HG03095 (cell line): ENCODE measurements around the gene EML1.
A peak's percentile ranks its signal among the peaks of the same experiment; 100 is the strongest.

ENCODE experiments used
- ATAC-seq: cut with Tn5 transposase; IDR thresholded peaks from one replicate; pipeline ENCODE4 v1.9.1; 2021; ENCODE audit warnings: moderate library complexity; ENCODE audit not compliant: unreplicated experiment

The EML1 gene, protein sequence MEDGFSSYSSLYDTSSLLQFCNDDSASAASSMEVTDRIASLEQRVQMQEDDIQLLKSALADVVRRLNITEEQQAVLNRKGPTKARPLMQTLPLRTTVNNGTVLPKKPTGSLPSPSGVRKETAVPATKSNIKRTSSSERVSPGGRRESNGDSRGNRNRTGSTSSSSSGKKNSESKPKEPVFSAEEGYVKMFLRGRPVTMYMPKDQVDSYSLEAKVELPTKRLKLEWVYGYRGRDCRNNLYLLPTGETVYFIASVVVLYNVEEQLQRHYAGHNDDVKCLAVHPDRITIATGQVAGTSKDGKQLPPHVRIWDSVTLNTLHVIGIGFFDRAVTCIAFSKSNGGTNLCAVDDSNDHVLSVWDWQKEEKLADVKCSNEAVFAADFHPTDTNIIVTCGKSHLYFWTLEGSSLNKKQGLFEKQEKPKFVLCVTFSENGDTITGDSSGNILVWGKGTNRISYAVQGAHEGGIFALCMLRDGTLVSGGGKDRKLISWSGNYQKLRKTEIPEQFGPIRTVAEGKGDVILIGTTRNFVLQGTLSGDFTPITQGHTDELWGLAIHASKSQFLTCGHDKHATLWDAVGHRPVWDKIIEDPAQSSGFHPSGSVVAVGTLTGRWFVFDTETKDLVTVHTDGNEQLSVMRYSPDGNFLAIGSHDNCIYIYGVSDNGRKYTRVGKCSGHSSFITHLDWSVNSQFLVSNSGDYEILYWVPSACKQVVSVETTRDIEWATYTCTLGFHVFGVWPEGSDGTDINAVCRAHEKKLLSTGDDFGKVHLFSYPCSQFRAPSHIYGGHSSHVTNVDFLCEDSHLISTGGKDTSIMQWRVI

DNA sequence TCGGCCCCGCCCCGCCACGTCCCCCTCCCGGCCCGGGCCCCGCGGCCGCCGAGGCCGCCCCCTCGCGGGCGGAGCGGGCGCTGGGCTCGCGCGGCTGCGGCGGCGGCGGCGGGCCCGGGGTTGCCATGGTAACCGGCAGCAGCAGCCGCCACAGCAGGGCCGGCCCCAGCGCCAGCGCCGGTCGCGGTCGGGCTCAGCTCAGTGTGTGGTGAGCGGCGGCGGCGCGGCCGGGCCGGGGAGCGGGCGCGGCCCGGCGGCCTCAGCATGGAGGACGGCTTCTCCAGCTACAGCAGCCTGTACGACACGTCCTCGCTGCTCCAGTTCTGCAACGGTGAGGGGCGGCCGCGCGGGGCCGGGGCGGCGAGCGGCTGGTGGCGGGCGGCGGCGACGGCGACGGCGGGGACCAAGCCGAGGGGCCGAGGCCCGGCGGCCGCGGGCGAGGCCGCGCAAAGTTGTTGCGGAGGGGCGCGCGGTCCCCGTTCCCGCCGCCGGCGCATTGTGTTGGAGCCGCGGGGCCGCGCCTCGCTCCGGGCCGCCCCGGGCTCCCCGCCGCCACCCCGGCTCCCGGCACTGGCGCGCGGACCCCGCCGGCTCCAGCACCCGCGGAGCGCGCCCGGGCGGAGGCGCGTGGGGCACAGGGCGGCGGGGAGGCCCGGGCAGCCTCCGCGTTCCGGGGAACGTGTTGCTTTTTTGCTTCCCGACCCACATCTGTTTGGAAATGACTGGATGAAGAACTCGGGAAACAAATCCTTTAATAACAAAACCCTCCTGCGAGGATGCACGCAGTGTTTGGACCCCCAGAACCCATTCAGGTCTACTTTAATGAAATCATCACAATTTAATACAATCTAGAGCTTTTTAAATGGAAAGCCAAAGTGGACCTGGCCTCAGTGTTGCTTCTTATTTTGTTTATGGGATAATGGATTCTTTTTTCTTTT lies at the start of gene EML1:
TSS of gene EML1 (plus strand) at position 201 of the 938 bp plus-strand sequence. CDS start at position 265, 64 bp downstream.
- peak; percentile 93 for ATAC-seq

DNA sequence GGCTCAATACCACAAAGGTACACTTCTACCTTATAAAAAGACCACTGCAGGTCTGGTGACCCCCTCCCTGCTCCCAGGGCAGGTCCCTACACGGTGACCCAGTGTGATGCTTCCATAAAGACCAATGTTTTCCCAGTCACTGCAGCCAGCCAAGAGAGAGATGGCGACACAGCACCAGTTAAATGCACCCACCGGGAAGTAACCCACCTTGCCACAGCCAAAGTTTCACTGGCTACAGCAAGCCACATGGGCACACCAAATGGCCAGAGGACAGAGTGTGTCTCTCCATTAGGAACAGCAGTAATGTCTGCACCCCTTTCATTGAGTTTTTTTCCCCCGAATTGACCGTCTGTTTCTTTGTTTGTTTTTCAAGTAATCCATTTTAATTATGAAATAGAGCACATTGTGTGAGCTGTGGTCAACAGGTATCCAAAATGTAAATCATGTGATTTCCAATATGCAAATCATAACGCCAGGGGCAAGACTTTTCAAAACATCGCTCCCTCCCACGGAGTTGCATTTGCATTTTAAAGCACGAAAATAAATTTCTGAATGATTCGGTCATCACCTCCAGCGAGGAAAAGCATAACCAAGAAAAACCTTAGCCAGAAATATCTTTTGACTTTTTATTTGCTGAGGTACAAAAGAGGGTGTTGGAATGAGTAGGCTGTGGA lies 48.9 kb upstream of the EML1 start:
- ATAC-seq = no peak

DNA sequence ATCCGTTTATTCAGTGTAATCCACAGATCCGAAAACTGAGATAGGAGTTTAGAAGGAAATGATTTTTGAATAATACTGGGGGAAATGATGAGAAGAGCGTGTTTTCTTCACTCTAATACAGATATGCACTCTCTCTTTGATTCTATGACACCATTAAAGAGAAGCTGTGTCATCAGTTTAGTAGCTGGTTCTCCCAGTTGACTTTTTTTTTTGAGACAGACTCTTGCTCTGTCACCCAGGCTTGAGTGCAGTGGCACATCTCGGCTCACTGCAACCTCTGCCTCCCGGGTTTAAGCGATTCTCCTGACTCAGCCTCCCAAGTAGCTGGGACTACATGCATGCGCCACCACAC lies 48.4 kb upstream of the EML1 start:
- no peak for ATAC-seq

DNA sequence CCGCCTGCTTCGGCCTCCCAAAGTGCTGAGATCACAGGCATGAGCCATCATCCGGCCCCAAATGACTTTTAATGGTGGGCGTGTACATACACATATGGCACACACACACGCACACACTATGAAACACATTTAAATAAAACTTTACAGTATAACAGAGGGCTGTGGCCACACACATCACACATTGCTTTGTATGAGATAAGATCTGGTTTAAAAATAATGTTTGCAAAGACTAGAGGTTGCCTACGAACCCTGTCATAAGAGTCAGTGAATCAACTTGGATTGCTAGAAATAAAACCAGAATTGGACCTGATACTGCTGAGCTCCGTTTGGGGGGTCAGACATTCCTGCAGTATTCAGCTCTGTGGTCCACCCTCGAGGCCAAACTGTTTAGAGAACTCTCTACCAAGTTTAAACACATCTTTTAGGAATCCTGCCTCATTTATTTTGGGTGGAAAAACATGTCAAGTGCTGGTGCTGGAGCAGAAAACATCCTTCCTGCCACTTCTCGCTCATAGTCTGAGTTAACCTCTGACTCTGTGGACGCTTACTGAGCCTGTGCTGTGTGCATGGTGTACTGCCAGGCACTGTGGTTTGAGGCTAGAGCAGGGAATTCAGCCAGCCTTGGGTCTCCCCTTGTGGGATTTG lies 47.8 kb upstream of the EML1 start:
- ATAC-seq = no peak

DNA sequence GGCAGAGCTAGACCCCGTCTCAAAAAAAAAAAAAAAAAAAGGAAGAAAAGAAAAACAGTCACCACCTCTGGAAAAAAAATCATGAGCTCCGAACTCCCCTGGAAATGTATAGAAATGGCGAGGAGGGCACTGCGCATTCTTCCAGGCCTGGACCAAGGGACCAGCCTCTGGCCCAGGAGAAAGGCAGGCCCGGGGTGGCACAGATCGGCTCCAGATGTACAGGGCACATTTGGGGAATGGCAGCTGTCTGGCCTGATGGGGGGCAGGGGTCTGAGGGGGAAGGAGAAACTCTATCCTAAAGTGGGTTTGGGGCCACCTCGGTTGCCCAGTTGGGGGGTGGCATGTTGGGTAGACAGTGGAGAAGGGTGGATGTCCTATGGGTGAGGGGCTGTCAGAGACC lies 46.0 kb upstream of the EML1 start:
- ATAC-seq = no peak

DNA sequence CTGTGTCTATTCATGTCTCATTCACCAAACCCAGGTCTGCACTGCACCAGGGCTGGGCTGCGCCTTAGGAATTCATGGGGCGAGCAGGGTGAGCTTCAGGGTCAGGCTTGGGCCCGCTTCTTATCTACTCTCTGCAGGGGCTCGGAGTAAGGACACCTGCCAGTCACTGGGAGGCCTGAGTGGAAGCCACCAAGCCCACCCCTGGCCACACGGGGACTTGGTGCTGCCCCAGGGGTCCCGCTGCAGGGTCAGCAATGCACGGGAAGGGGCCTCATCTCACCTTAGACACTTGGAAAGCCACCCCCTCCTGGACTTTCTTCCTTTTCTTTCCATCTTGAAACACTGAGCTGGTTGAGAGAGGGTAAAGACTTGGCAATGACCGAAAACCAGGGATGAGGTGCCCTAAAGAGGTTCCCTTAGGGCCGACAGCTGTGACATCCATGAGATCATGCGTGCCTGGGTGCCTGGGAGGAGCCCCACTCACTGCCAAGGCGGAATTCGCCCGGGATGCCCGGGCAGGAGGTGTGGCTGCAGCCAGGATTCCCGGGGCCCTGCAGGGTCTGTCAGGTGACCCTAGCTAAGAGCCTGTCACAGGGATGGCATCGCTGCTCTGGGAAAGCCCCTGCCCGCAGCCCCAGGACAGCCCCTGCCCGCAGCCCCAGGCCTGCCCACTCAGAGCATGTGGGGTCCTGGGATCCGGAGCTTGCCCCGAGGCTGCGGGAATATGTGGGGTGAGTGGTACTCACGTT lies 45.5 kb upstream of the EML1 start:
- no peak for ATAC-seq

DNA sequence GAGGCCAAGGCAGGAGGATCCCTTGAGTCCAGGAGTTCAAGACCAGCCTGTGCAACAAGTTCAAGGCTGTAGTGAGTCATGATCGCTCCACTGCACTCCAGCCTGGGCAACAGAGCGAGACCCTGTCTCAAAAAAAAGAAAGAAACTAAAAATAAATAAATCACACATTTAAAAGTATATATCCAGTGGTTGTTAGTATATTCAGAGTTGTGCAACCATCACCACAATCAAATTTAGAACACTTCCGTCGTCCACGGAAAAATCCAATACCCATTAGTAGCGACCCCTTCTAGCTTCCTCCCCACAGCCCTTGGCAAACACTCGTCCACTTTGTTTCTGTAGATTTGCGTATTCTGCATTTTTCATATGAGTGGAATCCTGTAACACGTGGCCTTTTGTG lies 44.7 kb upstream of the EML1 start:
- no peak for ATAC-seq

DNA sequence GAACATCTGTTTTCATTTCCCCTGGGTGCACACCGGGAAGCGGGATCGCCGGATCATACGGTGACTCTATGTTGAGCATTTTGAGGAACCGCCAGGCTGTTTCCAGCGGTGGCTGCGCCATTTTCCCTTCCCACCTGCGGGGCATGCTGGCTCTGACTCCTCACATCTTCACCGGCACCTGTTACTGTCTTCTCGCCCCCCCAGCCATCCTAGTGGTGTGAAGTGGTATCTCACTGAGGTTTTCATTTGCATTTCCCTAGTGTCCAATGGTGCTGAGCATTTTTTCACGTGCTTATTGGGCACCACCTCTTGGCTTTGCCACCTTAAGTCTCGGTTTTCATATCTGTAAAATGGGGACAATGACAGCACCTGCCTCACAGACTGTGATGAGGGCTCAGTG lies 44.1 kb upstream of the EML1 start:
- ATAC-seq = no peak

DNA sequence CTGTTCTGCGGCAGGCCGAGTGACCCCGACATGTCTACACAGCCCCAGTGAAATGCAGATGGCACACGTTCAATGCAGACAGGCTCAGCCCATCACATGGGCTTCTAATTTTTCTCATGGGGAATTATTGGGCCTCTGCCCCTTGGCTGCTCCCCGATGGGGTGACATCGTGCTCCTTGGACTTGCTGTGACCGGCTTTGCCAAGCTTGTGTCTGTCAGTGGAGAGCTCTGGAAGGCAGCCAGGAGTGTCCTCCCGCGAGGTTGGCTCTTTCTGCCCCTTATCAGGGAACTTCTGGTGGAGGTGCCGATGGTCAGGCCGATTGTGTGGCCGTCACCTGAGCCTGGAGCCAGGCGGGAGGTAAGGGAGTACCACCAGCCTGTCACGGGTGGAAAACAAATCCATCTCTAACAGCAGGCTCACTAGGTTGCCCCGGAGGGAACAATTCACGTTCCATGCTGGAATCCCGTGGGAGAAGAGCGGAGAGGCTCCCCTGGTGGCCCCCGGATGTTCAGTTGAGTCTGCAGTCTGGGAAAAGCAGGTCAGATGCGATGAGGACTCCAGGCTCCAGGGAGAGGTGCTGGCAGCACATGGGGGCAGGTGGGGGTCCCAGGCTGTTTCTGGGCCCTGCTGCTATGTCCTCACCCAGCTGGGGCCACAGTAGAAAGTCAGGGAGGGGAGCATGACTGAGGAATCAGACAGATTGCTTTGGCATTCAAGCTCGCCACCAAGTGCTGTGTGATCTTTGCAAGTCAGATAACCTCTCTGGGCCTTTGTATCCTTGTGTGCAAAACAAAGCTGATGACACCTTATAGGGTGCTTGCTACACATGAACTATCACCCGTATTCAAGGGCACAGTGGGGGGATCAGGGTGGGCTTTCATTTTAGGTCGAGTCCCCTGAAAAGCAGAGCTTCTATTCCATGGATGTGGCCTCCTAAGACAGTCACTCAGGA lies 43.2 kb upstream of the EML1 start:
- no peak for ATAC-seq

DNA sequence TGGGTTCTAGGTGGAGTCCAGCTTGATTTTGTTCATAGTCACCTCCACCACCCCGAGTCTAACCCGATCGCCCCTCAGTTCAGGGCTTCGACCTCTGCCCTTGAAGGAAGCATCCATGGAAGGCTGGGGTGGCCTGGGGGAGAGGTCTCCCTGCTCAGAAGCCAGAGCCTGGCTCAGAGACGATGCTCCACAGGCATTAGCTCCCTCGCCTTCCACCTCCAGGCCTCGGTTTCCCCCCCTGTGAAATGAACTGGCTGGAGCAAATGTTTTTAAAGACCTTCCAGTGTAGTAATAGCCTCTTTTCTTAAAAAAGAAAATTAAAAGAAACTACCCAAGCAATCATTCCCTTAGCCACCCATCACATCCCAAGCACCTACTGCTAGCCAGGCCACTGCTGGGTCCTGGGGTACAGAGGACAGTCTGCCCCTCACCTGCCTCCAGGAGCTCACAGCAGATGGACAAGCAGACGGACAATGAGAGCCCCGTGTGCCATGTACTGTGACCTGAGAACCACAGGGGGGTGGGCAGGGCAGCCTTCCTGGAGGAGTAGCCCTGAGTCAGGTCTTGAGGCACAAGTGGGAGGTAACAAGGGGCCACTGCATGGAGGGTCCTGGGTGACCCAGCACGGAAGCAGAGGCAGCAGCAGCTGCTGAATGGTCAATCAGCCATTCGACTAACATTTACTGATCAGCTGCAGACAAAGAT lies 42.3 kb upstream of the EML1 start:
- no peak for ATAC-seq

DNA sequence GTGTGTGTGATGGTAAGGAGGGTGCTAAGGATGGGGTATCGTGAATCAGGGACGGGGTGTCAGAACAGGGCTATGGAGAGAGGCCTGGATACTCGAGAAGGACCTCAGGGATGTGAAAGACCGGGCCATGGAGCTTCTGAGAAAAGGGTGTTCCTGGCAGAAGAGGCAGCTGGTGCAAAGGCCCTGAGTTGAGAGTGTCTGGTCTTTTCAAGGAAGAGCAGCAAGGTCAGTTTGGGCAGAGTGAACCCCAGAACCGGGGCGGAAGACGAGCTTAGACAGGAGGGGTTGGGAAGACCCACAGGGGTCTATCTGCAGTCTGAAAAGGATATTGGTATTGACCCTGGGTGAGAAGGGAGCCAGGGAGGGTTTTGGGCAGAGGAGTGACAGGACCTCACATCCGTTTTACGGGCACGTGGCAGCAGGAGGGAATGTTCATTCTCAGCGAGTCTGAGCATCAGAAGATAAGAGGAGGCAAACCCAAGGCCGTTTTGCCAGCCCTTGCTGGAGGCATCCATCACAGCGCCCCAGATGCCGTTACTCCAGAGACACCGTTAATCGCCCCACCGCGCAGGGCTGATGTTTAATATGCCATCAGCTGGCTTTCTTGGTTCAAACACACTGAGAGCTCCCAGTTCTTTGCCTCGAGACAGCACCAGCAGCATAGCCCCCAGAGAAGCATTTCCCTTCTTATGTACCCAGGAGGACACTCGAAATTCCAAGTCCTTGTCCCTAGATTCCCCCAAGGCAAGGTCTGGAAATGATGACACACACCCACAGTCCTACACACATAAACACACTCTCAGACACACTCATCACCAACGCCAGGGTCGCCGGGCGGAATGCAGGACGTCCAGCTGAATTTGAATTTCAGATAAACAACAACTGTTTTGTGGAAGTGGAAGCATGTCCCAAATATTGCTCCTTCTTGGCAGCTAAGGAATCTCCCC lies 41.4 kb upstream of the EML1 start:
- ATAC-seq = no peak

DNA sequence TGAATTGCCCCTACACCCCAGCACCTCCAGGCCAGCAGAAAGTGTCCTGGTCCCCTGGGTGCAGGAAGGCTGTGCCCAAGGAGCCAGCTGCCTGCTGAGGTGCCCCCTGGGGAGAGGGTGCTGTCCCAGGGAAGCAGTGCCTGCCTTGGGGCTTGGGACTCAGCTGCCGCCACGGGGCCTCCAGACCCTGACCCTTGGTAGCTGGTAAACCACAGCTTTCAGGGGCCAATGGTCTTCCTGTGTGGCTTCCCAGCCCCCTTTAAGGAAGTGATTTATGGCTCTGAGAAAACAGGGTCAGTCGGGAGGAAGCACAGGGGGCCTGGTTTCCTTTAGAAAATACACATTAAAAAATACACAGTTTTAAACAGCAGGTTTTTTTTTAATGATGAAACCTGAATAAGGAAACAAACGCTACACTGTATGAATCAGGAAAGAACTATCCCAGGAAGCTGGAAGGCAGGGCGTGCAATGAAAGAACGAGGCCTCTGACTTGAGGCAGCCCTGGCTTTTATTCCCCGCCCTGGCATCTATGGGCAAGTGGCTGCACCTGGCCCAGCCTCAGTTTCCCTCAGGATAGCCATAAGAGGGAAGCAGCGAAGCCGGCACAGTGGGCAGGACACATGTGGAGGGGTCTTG lies 40.6 kb upstream of the EML1 start:
- no peak for ATAC-seq

DNA sequence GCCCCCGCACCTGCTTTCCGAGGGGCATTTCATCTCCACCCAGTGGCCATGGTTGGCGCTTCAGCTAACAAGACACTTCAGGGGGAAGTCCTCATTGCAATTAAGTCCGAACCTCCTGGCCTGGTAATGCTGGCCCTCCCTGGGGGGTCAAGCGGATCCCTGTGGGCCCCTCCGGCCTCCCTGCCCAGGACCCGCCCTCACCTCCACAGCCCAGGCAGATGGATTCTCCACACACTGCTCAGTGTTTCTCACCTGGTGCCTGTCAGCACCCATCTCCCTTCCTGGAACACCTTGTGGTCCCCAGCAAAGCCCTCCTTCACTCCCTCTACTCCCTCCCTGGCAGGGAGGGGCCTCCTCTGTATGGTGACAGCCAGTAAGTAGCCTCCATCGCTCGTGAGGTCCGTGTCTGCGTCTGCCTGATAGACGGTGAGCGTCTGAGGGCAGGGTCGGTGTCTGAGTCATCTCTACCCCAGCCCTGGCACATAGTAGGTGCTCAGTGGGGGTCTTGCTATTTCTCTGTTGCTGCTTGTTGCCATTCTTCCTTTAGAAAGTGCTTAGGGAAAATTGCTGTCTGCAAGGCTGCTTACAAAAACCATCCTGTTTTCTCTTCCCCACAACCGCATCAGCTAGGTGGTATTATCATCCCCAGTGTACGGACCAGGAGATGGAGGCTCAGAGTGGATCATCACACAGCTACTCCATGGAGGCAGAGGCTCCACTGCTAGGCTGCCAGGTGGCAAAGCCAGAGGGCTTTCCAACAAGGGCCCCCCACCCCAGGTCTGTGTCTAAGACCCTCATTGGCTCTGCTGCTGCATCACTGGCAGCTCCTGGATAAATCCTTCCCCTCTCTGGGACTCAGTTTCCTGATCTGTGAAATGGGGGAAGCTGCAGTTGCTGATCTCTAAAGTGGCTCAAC lies 39.7 kb upstream of the EML1 start:
- no peak for ATAC-seq

DNA sequence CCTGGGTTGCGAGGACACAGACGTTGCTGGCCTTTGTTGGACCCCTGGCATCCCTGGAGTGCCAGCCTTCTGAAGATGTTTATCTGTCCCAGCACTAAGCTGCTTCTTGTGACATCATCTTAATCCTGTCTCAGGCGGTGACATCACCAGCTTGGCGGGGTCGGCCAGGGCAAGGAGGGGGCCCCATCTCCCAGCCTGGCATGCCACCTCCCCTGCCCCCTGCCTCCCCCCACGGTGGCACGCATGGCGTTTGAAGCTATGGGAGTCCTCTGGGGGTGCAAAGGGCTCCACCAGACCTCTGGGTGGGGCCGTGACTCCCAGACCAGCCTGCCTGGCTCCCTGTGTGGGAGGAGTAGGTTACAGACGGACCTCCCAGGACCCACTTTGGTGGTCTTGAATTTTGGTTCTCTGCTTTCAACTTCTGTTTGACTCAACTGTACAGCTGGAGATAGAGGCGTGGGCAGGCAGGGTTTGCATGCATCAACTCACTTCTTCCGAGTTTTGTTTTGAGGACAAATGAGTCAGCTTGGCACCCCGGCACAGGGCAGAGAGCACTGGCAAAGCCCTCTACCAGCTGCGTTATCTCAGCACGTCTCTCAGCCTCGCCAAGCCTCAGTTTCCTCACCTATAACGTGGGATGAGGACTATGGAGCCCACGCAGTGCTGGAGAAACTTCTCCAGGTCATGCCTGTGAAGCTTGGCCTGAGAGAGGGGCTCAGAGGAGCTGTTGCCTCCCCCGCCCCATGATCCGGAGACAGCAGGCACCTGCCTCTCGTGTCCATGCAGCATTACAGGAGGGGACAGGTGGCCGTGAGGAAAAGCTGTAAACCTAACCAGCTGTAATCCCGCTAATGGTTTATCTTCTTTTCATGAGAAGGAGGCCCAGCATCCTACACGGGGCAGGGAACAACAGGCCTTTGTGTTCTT lies 38.8 kb upstream of the EML1 start:
- ATAC-seq = no peak
